DLD1 (cell line): ENCODE data around the gene CCDC92B.
"Not testable (repeated sequence)": the region's sequence is repeated elsewhere in the genome, so short reads cannot be mapped to it uniquely, and the experiment has no call there.

ENCODE experiments used
- in situ Hi-C: cut with HindIII; loops from 2 replicates; pipeline ENCODE4 v1.10.0; 2017; ENCODE audit warnings: low sequenced_read_pairs

CCDC92B gene

GRCh38 chr17:2704890-2705248 is 44.6 kb downstream of the CCDC92B start:
- in situ Hi-C loops, result no loop called here

- in situ Hi-C loops, result no loop called here
These were observed 45.2 kb downstream of the CCDC92B start for GRCh38 chr17:2704031-2704889.

GRCh38 chr17:2703606-2704005 is 45.8 kb downstream of the CCDC92B start:
- in situ Hi-C loops, result no loop called here

GRCh38 chr17:2703181-2703580 is 46.3 kb downstream of the CCDC92B start:
- in situ Hi-C loops, result no loop called here

GRCh38 chr17:2701996-2702741 is 47.3 kb downstream of the CCDC92B start:
- in situ Hi-C loops, result no loop called here

GRCh38 chr17:2701161-2701995 is 48.1 kb downstream of the CCDC92B start:
- in situ Hi-C loops, result no loop called here

GRCh38 chr17:2700491-2701141 is 48.8 kb downstream of the CCDC92B start:
- in situ Hi-C loops, result no loop called here

- in situ Hi-C loops, result no loop called here
These were observed 49.4 kb downstream of the CCDC92B start for GRCh38 chr17:2700030-2700490.

- in situ Hi-C loops, result not testable (repeated sequence)
These were observed 50.1 kb downstream of the CCDC92B start for GRCh38 chr17:2699216-2699805.

- in situ Hi-C loops, result no loop called here
These were observed 51.8 kb downstream of the CCDC92B start for GRCh38 chr17:2697611-2698162.

- in situ Hi-C loops, result no loop called here
These were observed 53.3 kb downstream of the CCDC92B start for GRCh38 chr17:2695961-2696760.

- in situ Hi-C loops, result no loop called here
These were observed 54.0 kb downstream of the CCDC92B start for GRCh38 chr17:2695243-2695960.

GRCh38 chr17:2694381-2695242 is 54.8 kb downstream of the CCDC92B start:
- in situ Hi-C loops, result no loop called here

- in situ Hi-C loops, result no loop called here
These were observed 55.7 kb downstream of the CCDC92B start for GRCh38 chr17:2693561-2694380.

GRCh38 chr17:2692781-2693135 is 56.7 kb downstream of the CCDC92B start:
- in situ Hi-C loops, result no loop called here

GRCh38 chr17:2691965-2692780 is 57.3 kb downstream of the CCDC92B start:
- in situ Hi-C loops, result no loop called here
